Erythroblast (primary cell): ENCODE measurements around the gene XCL1.

ENCODE experiments used
- GATA1 ChIP-seq: IDR thresholded peaks from 2 replicates; pipeline ENCODE4 v1.6.1; 2011; ENCODE audit warnings: low read depth, mild to moderate bottlenecking, control low read depth, low read length, moderate library complexity
- POLR2A ChIP-seq: IDR thresholded peaks from 2 replicates; pipeline ENCODE4 v1.6.1; 2011; ENCODE audit warnings: mild to moderate bottlenecking, low read length

GRCh38 chr1:168598892-168599291 is 22.5 kb downstream of the XCL1 start:
- TF ChIP-seq POLR2A (no peak), GATA1 (no peak)
